CD8-positive, alpha-beta memory T cell (primary cell): ENCODE results near the gene VWA2. TPM values are rescaled to one million over a fixed set of nuclear protein-coding genes. Genes with fewer than 3 reads are reported as not detected.

Experiments
- CTCF ChIA-PET: fragments of 350-600 bp; sonication (Branson Sonifier 250); formaldehyde crosslinking; loops from one replicate; lab custom pipeline; 2021; ENCODE audit warnings: antibody characterized with exemption; lab: Charles Lee
- POLR2A ChIA-PET: fragments of 350-600 bp; sonication (Branson Sonifier 250); formaldehyde crosslinking; loops from one replicate; lab custom pipeline; 2021; ENCODE audit warnings: antibody characterized with exemption; lab: Charles Lee
- DNase-seq, 5 donors: peaks; one replicate each; pipeline versions ENCODE4 v3.0.0 to v3.0.0-alpha.2; 2020 to 2022; ENCODE audit warnings: mixed read lengths in 1 of 5
- H3K27ac ChIP-seq: one replicate; pipeline ENCODE4 v1.7.0; 2013; ENCODE audit warnings: low read depth, mild to moderate bottlenecking, low read length, moderate library complexity
- H3K27me3 ChIP-seq: 2 replicates; pipeline ENCODE4 v1.7.0; 2013; ENCODE audit warnings: low read length, mild to moderate bottlenecking; ENCODE audit not compliant: insufficient read depth, poor library complexity, severe bottlenecking
- H3K36me3 ChIP-seq: 2 replicates; pipeline ENCODE4 v1.7.0; 2013; ENCODE audit warnings: mild to moderate bottlenecking, low read length, moderate library complexity; ENCODE audit not compliant: insufficient read depth
- H3K4me1 ChIP-seq: 2 replicates; pipeline ENCODE4 v1.7.0; 2013; ENCODE audit warnings: mild to moderate bottlenecking, low read length, moderate library complexity; ENCODE audit not compliant: insufficient read depth
- H3K4me3 ChIP-seq: 2 replicates; pipeline ENCODE4 v1.7.0; 2013; ENCODE audit warnings: mild to moderate bottlenecking, low read length
- H3K9me3 ChIP-seq: 2 replicates; pipeline ENCODE4 v1.7.0; 2013; ENCODE audit warnings: mild to moderate bottlenecking, low read length
- H3K27ac Mint-ChIP-seq, 8 donors: one replicate each; pipeline ENCODE4 v1.8.0; 2020 to 2021; ENCODE audit warnings: mixed read lengths in 8 of 8, mild to moderate bottlenecking in 6 of 8, inconsistent platforms in 3 of 8, moderate library complexity in 3 of 8
- H3K27me3 Mint-ChIP-seq, 2 donors: one replicate each; pipeline ENCODE4 v1.8.0; 2020 to 2021; ENCODE audit warnings: mixed read lengths in 2 of 2, mild to moderate bottlenecking in 1 of 2, moderate library complexity in 1 of 2
- H3K36me3 Mint-ChIP-seq, 3 donors: one replicate each; pipeline ENCODE4 v1.8.0; 2020 to 2021; ENCODE audit warnings: mixed read lengths in 3 of 3, inconsistent platforms in 1 of 3, mild to moderate bottlenecking in 1 of 3
- H3K4me1 Mint-ChIP-seq, 3 donors: one replicate each; pipeline ENCODE4 v1.8.0; 2020 to 2021; ENCODE audit warnings: mixed read lengths in 3 of 3, inconsistent platforms in 1 of 3, mild to moderate bottlenecking in 1 of 3
- H3K4me3 Mint-ChIP-seq, 7 donors: one replicate each; pipeline ENCODE4 v1.8.0; 2020 to 2021; ENCODE audit warnings: mixed read lengths in 7 of 7, mild to moderate bottlenecking in 6 of 7, moderate library complexity in 4 of 7, inconsistent platforms in 2 of 7
- H3K9me3 Mint-ChIP-seq, 5 donors: one replicate each; pipeline ENCODE4 v1.8.0; 2020 to 2022; ENCODE audit warnings: mixed read lengths in 5 of 5, mild to moderate bottlenecking in 3 of 5, moderate library complexity in 2 of 5, inconsistent platforms in 1 of 5
- polyA plus RNA-seq: library from polyadenylated mRNA; unstranded; fragments of 300-500 nt; fragmentation: Illumina TruSeq; gene quantifications from one replicate; pipeline ENCODE4 v1.2.3, GENCODE V29; 2021
- total RNA-seq, 2 experiments: library from RNA; stranded (reverse); gene quantifications; one replicate each; pipeline ENCODE4 v1.2.3, GENCODE V29; 2021

VWA2 gene
- total and polyA plus RNA-seq, 3 experiments from 2014 or later, result not detected

GRCh38 chr10:114285961-114286441 lies 46.9 kb downstream of the VWA2 start:
- Histone ChIP-seq H3K27me3 (no peaks in the 10 kb centered on the region), H3K9me3 (no peaks in the 10 kb centered on the region), H3K27ac (no peak overlapping the region), H3K4me1 (no peaks in the 10 kb centered on the region), H3K4me3 (no peak overlapping the region), H3K36me3 (no peaks in the 10 kb centered on the region)
- ChIA-PET CTCF (interaction anchor here (1.1 kb wide), 1 partner anchor 18 kb away, joined by 6 read pairs; no protein-coding TSS in a partner anchor), POLR2A (no interaction called here)
- no peaks in the 10 kb centered on the region for H3K4me1 Mint-ChIP-seq
- no peak overlapping the region for H3K27ac Mint-ChIP-seq
- peaks cover 2 to 18% of the 10 kb centered on the region in 2 donors for H3K27me3 Mint-ChIP-seq
- no peak for DNase-seq
- no peak overlapping the region for H3K4me3 Mint-ChIP-seq
- no peaks in the 10 kb centered on the region for H3K36me3 Mint-ChIP-seq
- H3K9me3 Mint-ChIP-seq, result no peaks in the 10 kb centered on the region

GRCh38 chr10:114286921-114287320 lies 47.9 kb downstream of the VWA2 start:
- Histone ChIP-seq H3K9me3 (no peaks in the 10 kb centered on the region), H3K4me3 (no peak overlapping the region), H3K27me3 (no peaks in the 10 kb centered on the region), H3K4me1 (no peaks in the 10 kb centered on the region), H3K27ac (no peak overlapping the region), H3K36me3 (no peaks in the 10 kb centered on the region)
- Mint-ChIP-seq H3K36me3 (no peaks in the 10 kb centered on the region), H3K4me1 (no peaks in the 10 kb centered on the region), H3K27me3 (peaks cover 2 to 18% of the 10 kb centered on the region in 2 donors), H3K4me3 (no peak overlapping the region), H3K27ac (no peak overlapping the region), H3K9me3 (no peaks in the 10 kb centered on the region)
- ChIA-PET POLR2A (no interaction called here), CTCF (interaction anchor here (1.1 kb wide), 1 partner anchor 17 kb away, joined by 6 read pairs; no protein-coding TSS in a partner anchor)
- DNase-seq, result no peak

GRCh38 chr10:114288424-114289095 lies 49.5 kb downstream of the VWA2 start:
- no peak overlapping the region for H3K4me3 ChIP-seq
- H3K4me1 Mint-ChIP-seq, result no peaks in the 10 kb centered on the region
- no peak overlapping the region for H3K27ac Mint-ChIP-seq
- POLR2A ChIA-PET, result no interaction called here
- H3K9me3 Mint-ChIP-seq, result no peaks in the 10 kb centered on the region
- H3K27me3 ChIP-seq, result no peaks in the 10 kb centered on the region
- no peaks in the 10 kb centered on the region for H3K9me3 ChIP-seq
- DNase-seq, result no peak
- no peak overlapping the region for H3K4me3 Mint-ChIP-seq
- H3K4me1 ChIP-seq, result no peaks in the 10 kb centered on the region
- H3K36me3 ChIP-seq, result no peaks in the 10 kb centered on the region
- H3K27me3 Mint-ChIP-seq, result peaks cover 2 to 15% of the 10 kb centered on the region in 2 donors
- CTCF ChIA-PET, result interaction anchor here (3.4 kb wide), 1 partner anchor 15 kb away, joined by 18 read pairs; no protein-coding TSS in a partner anchor
- H3K27ac ChIP-seq, result no peak overlapping the region
- H3K36me3 Mint-ChIP-seq, result peaks cover 0 to under 1% (median 0%) of the 10 kb centered on the region in 3 donors

GRCh38 chr10:114289096-114289436 lies 50.0 kb downstream of the VWA2 start:
- CTCF ChIA-PET, result interaction anchor here (3.4 kb wide), 1 partner anchor 15 kb away, joined by 18 read pairs; no protein-coding TSS in a partner anchor
- no peaks in the 10 kb centered on the region for H3K9me3 Mint-ChIP-seq
- Histone ChIP-seq H3K36me3 (no peaks in the 10 kb centered on the region), H3K27ac (no peak overlapping the region), H3K4me3 (no peak overlapping the region), H3K4me1 (no peaks in the 10 kb centered on the region), H3K9me3 (no peaks in the 10 kb centered on the region), H3K27me3 (no peaks in the 10 kb centered on the region)
- H3K36me3 Mint-ChIP-seq, result peaks cover 0 to 6% (median 0%) of the 10 kb centered on the region in 3 donors
- no peak overlapping the region for H3K27ac Mint-ChIP-seq
- no peak for DNase-seq
- peaks cover 2 to 13% of the 10 kb centered on the region in 2 donors for H3K27me3 Mint-ChIP-seq
- H3K4me3 Mint-ChIP-seq, result no peak overlapping the region
- POLR2A ChIA-PET, result no interaction called here
- no peaks in the 10 kb centered on the region for H3K4me1 Mint-ChIP-seq

- Mint-ChIP-seq H3K27me3 (peaks cover 2 to 13% of the 10 kb centered on the region in 2 donors), H3K4me3 (no peak overlapping the region), H3K27ac (no peak overlapping the region), H3K36me3 (peaks cover 5 to 13% (median 5%) of the 10 kb centered on the region in 3 donors), H3K4me1 (no peaks in the 10 kb centered on the region), H3K9me3 (peaks cover 0 to 6% (median 6%) of the 10 kb centered on the region in 5 donors)
- H3K36me3 ChIP-seq, result no peaks in the 10 kb centered on the region
- H3K27ac ChIP-seq, result no peak overlapping the region
- no peaks in the 10 kb centered on the region for H3K9me3 ChIP-seq
- H3K4me3 ChIP-seq, result no peak overlapping the region
- H3K27me3 ChIP-seq, result no peaks in the 10 kb centered on the region
- CTCF ChIA-PET, result interaction anchor here (3.4 kb wide), 1 partner anchor 14 kb away, joined by 18 read pairs; no protein-coding TSS in a partner anchor
- POLR2A ChIA-PET, result no interaction called here
- no peak for DNase-seq
- no peaks in the 10 kb centered on the region for H3K4me1 ChIP-seq
Observed at GRCh38 chr10:114290038-114290437, 51.0 kb downstream of the VWA2 start.

GRCh38 chr10:114291076-114291475 lies 52.0 kb downstream of the VWA2 start:
- Mint-ChIP-seq H3K4me1 (no peaks in the 10 kb centered on the region), H3K4me3 (no peak overlapping the region), H3K27me3 (peaks cover 2 to 9% of the 10 kb centered on the region in 2 donors), H3K36me3 (peaks cover 15 to 23% (median 16%) of the 10 kb centered on the region in 3 donors), H3K9me3 (peaks cover 8 to 16% (median 15%) of the 10 kb centered on the region in 5 donors), H3K27ac (no peak overlapping the region)
- POLR2A ChIA-PET, result no interaction called here
- peaks cover 2% of the 10 kb centered on the region for H3K36me3 ChIP-seq
- CTCF ChIA-PET, result no interaction called here
- H3K4me1 ChIP-seq, result no peaks in the 10 kb centered on the region
- no peaks in the 10 kb centered on the region for H3K27me3 ChIP-seq
- DNase-seq, result no peak
- no peak overlapping the region for H3K4me3 ChIP-seq
- peaks cover 7% of the 10 kb centered on the region for H3K9me3 ChIP-seq
- no peak overlapping the region for H3K27ac ChIP-seq

GRCh38 chr10:114291516-114291915 lies 52.5 kb downstream of the VWA2 start:
- no peaks in the 10 kb centered on the region for H3K27me3 ChIP-seq
- peaks cover 6% of the 10 kb centered on the region for H3K36me3 ChIP-seq
- H3K27ac Mint-ChIP-seq, result no peak overlapping the region
- H3K4me1 ChIP-seq, result no peaks in the 10 kb centered on the region
- H3K36me3 Mint-ChIP-seq, result peaks cover 20 to 27% (median 20%) of the 10 kb centered on the region in 3 donors
- CTCF ChIA-PET, result no interaction called here
- POLR2A ChIA-PET, result no interaction called here
- peaks cover 8 to 21% (median 17%) of the 10 kb centered on the region in 5 donors for H3K9me3 Mint-ChIP-seq
- H3K9me3 ChIP-seq, result peaks cover 7% of the 10 kb centered on the region
- H3K27ac ChIP-seq, result no peak overlapping the region
- peaks cover 2 to 9% of the 10 kb centered on the region in 2 donors for H3K27me3 Mint-ChIP-seq
- DNase-seq, result no peak
- H3K4me1 Mint-ChIP-seq, result no peaks in the 10 kb centered on the region
- no peak overlapping the region for H3K4me3 ChIP-seq
- no peak overlapping the region for H3K4me3 Mint-ChIP-seq

- H3K27me3 Mint-ChIP-seq, result peaks cover 0 to 5% of the 10 kb centered on the region in 2 donors
- no peak overlapping the region for H3K4me3 ChIP-seq
- peaks cover 27 to 35% (median 33%) of the 10 kb centered on the region in 3 donors for H3K36me3 Mint-ChIP-seq
- H3K27ac ChIP-seq, result no peak overlapping the region
- DNase-seq, result no peak
- no peak overlapping the region for H3K4me3 Mint-ChIP-seq
- POLR2A ChIA-PET, result no interaction called here
- no peaks in the 10 kb centered on the region for H3K27me3 ChIP-seq
- H3K27ac Mint-ChIP-seq, result no peak overlapping the region
- CTCF ChIA-PET, result interaction anchor here (1.7 kb wide), 1 partner anchor 10 kb away, joined by 5 read pairs; no protein-coding TSS in a partner anchor
- peaks cover 8% of the 10 kb centered on the region for H3K36me3 ChIP-seq
- no peaks in the 10 kb centered on the region for H3K4me1 ChIP-seq
- H3K9me3 Mint-ChIP-seq, result peaks cover 8 to 25% (median 19%) of the 10 kb centered on the region in 5 donors
- no peaks in the 10 kb centered on the region for H3K4me1 Mint-ChIP-seq
- peaks cover 7% of the 10 kb centered on the region for H3K9me3 ChIP-seq
Observed at GRCh38 chr10:114293075-114293474, 54.0 kb downstream of the VWA2 start.
